Measurements from ENCODE around the gene PALD1. TPM values are rescaled to one million over a fixed set of nuclear protein-coding genes. Genes with fewer than 3 reads are reported as not detected.
A peak's percentile ranks its signal among the peaks of the same experiment; 100 is the strongest.

The PALD1 gene
- polyA plus RNA-seq, 2 of the 4 experiments (the other 2 are of a cell fraction), result 3.6 to 5.5 TPM

- POLR2A ChIA-PET, result no interaction called here
- ATAC-seq (peak in 1 of 2 experiments; percentile 21; a peak in 3 of 6 replicates), DNase-seq (ENCODE audit: low read depth in 1 of 2, low spot score in 1 of 2) (peak in 1 of 2 experiments; percentile 50), FAIRE-seq (no peak)
- 31% methylated on average over 11 of the region's 27 CpGs for WGBS (ENCODE audit: missing lambda C conversion rate)
- Histone ChIP-seq H3K4me1 (peaks cover 30% of the 10 kb centered on the region; the same call in 2 of the 3 replicates), H3K4me3 (peak overlapping the region; percentile 78), H3K4me2 (peak overlapping the region; percentile 96), H3K27ac (peak overlapping the region; percentile 75 to 95), H3K9me3 (no peaks in the 10 kb centered on the region)
- CTCF ChIA-PET, result interaction anchor here (1.3 to 4.8 kb wide), 3 partner anchors 16 to 73 kb away, joined by 3 to 53 read pairs (median 4); no protein-coding TSS in a partner anchor
- TF ChIP-seq USF2 (IDR thresholded peaks at IDR 0.05) (peak; percentile 63), MYC (IDR thresholded peaks at IDR 0.05; ENCODE audit: borderline replicate concordance, low read length) (no peak), FOSL2 (IDR thresholded peaks at IDR 0.05) (0 out of 2 replicates have a peak, but pooled peaks have one; percentile 10), FOSL2 (CRISPR knock-in tag; IDR thresholded peaks at IDR 0.05) (peak; percentile 65; the same call in 1 of the 2 replicates), RNF2 (IDR thresholded peaks at IDR 0.05; ENCODE audit: borderline replicate concordance, low read depth) (no peak), E2F6 (IDR thresholded peaks at IDR 0.05; ENCODE audit: borderline replicate concordance, low read depth) (peak; percentile 34; the same call in 1 of the 2 replicates), MAX (IDR thresholded peaks at IDR 0.05) (peak; percentile 81), HOXB13 (CRISPR knock-in tag; IDR thresholded peaks at IDR 0.05; ENCODE audit: low read depth) (no peak; the same call in 1 of the 2 replicates), ESRRA (IDR thresholded peaks at IDR 0.05; ENCODE audit: borderline replicate concordance, low read length) (no peak)
Observed at GRCh38 chr10:70477661-70478162, 855 bp upstream of the PALD1 start.

GRCh38 chr10:70479165-70479581, 606 bp downstream of the PALD1 start:
- DNase-seq (ENCODE audit: low read depth in 1 of 2, low spot score in 1 of 2), result peak; percentile 20 to 48
- ChIA-PET CTCF (interaction anchor here (0.6 to 1.6 kb wide), 3 partner anchors 10 to 59 kb away, joined by 3 to 4 read pairs (median 4); no protein-coding TSS in a partner anchor), POLR2A (no interaction called here)
- 64% methylated on average over 10 of the region's 11 CpGs for WGBS (ENCODE audit: missing lambda C conversion rate)
- Histone ChIP-seq H3K4me2 (peak overlapping the region; percentile 96), H3K4me1 (peaks cover 32% of the 10 kb centered on the region; the same call in 2 of the 3 replicates), H3K27ac (peak overlapping the region; percentile 75 to 95), H3K4me3 (peak overlapping the region; percentile 78), H3K9me3 (no peaks in the 10 kb centered on the region)
- ATAC-seq, result peak; percentile 14 to 28; a peak in 4 of 6 replicates
- no peak for FAIRE-seq
- TF ChIP-seq CBX8 (IDR thresholded peaks at IDR 0.05), result no peak
- TF ChIP-seq HMGXB4 (CRISPR knock-in tag; IDR thresholded peaks at IDR 0.05; ENCODE audit: borderline replicate concordance), result no peak
- no peak for TF ChIP-seq BCL3 (IDR thresholded peaks at IDR 0.05)
- TF ChIP-seq KDM5A (IDR thresholded peaks at IDR 0.05), result no peak
- TF ChIP-seq MAX (IDR thresholded peaks at IDR 0.05), result no peak
- no peak for TF ChIP-seq CHD2 (IDR thresholded peaks at IDR 0.05; ENCODE audit: low read length, partially characterized antibody)
- no peak for TF ChIP-seq PHF8 (IDR thresholded peaks at IDR 0.05; ENCODE audit: borderline replicate concordance, low read depth)
- no peak for TF ChIP-seq RFX5 (IDR thresholded peaks at IDR 0.05)
- no peak for TF ChIP-seq JUN (IDR thresholded peaks at IDR 0.05)
- no peak for TF ChIP-seq POLR2A (IDR thresholded peaks at IDR 0.05; ENCODE audit: low read length)
- TF ChIP-seq ZFP36 (IDR thresholded peaks at IDR 0.05; ENCODE audit: borderline replicate concordance, partially characterized antibody), result no peak
- TF ChIP-seq POLR2AphosphoS2 (conservative IDR thresholded peaks at IDR 0.05; ENCODE audit: low read length), result no peak
- no peak for TF ChIP-seq HOXA7 (CRISPR knock-in tag; IDR thresholded peaks at IDR 0.05)
- TF ChIP-seq TFCP2L1 (CRISPR knock-in tag; IDR thresholded peaks at IDR 0.05), result no peak
- TF ChIP-seq HOXB5 (CRISPR knock-in tag; IDR thresholded peaks at IDR 0.05), result no peak

All from A549 (cell line).